NCI-H82 treated with DMSO at 0.1 percent for 48 hours (cell line): Measurements from ENCODE around the gene NPTXR.
A peak's percentile ranks its signal among the peaks of the same experiment; 100 is the strongest.

ENCODE experiments used
- DNase-seq: peaks from one replicate; lab custom pipeline; 2025; ENCODE audit not compliant: unreplicated experiment; lab: John Stamatoyannopoulos, UW

The NPTXR gene

DNA sequence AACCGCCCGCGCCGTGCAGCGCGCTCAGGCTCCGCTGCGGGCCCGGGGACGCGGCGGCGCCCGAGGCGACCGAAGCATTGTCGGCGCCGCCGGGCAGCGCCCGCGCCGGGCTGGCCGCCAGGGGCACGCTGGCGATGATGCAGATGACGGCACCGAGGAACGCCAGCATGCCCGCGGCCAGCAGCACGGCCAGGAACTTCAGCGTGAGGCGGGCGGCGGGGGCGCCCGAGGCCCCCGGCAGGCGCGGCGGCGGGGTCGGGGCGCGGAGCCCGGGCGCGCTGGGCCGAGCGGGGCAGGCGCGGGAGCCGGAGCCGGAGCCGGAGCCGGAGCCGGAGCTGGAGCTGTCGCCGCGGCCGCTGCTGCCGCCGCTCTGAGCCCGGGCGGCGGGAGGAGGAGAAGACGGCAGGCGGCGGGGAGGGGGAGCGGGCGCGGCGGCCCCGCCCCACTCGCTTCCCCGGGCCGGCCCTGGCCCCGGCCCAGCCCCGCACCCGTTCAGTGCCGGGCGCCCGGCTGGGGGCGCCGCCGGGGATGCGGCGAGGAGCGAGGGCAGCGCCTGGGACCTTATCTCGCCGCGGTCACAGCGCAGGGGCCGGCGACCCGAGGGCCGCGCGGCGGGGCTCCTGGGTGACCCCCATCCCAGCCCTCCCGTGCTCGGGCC is at the start of gene NPTXR:
Gene NPTXR (minus strand): TSS at position 372 of the 658 bp plus-strand sequence.
- no peak for DNase-seq

DNA sequence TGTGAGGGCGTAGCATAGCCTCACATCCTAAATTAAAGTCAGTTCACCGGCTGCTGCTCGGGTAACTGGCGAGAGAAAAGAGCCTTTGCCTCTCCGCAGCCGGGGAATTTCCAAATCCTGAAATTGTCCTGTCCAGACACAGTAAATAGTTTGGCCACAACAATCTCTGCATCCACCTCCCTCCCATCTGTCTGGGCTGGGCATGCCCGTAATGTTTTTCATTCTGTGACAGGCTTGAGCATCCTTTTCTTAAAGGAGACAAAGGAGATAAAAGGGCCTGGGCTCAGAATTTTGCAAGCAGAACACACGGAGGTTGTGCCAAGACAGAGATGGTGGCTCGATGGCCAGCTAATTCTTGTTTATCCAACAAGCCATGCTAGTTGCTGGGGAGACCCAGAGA is 47.4 kb upstream of the NPTXR start:
- no peak for DNase-seq

DNA sequence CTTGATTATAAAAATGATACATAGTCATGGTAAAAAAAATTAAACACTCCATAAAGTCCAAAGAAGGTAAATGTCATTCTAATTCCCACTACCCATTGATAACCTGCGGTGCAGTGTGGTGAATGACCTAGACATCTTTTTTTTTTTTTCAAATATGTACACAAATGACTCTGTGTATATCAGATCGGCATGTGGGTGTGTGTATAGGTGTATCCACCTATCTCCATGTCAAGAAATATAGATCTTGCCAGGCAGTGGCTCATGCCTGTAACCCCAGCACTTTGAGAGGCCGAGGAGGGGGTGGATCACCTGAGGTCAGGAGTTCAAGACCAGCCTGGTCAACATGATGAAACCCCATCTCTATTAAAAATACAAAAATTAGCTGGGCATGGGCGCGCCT is 46.5 kb upstream of the NPTXR start:
- no peak for DNase-seq

DNA sequence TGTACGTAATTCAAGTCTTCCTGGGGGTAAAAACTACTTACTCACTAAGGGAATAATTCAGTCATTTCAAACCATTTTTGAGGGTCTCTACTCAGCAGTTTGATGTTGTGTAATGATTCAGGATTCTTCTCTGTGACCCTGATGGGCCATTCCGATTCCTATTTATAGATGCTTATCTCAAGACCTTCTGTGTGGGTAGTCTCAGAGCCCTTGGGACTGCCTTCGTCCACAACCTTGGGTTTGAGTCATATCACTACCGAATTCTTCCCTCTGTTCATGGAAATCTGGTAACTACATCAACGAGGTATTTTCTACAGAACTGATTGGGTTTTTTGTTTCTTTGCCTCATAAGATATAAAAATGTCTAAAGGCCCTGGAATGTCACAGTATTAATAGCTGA is 42.5 kb upstream of the NPTXR start:
- no peak for DNase-seq

DNA sequence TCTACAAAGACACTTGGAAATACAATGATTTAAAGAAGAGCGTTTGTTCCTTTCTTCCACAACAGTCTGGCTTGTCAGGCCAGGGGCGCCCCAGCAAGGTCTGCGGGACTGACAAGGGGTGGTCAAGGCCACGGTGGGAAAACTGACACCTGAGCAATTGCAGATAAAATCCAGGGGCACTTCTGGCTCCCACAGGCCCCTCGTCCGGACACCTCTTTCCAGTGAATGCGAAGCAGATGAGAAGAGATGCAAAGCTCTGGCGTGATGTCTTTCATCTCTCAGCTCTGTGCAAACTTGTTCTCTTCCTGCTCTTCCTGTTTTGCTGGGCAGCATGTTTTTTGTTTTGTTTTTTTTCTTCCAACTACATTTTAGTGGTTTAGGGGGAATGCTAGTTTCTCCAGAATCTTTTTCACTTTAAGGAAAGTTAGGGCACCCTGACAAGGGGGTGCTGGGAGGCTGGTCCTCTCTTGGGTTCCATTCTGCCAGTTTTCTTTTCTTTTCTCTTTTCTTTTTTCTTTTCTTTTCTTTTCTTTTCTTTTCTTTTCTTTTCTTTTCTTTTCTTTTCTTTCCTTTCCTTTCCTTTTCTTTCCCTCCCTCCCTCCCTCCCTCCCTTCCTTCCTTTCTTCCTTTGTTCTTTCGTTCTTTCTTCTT is 39.3 kb upstream of the NPTXR start:
- DNase-seq, result no peak

DNA sequence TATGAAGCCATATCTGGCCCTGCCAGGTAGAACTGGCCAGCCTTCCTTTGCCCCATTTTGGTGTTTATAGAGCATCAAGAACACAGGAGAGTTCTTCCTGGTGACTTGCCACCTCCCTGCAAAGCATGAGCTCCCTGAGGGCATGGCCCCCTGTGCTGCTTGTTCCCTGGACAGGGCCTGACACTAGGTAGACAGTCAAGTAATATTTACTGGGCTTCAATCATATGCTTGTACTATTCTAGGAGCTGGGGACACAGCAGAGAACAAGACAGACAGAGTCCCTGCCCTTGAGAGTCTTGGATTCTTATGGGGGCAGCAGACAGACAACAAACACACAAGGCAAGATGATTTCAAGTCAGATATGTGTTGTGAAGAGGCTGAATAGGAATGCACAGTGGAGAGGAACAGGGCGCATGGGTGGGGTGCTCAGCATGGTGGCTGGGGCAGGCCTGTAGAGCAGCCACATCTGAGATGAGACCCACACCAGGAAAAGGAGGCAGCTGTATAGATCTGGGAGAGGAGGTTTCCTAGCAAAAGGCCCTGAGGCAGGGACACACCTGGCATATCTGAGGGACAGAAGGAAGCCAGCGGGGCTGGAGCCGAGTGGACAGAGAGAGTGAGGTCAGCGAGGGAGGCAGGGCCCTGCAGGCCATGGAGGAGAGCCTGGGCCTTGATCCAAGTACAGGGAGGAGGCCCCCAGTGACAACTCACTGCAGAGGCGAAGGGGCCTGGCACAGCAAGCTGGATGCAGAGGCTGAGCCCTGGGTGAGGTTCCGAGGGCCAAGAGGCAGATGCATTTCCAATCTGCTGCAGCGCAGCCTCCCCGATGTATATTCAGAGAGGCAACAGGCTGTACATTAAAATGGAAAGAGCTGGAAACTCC is 38.4 kb upstream of the NPTXR start:
- no peak for DNase-seq

DNA sequence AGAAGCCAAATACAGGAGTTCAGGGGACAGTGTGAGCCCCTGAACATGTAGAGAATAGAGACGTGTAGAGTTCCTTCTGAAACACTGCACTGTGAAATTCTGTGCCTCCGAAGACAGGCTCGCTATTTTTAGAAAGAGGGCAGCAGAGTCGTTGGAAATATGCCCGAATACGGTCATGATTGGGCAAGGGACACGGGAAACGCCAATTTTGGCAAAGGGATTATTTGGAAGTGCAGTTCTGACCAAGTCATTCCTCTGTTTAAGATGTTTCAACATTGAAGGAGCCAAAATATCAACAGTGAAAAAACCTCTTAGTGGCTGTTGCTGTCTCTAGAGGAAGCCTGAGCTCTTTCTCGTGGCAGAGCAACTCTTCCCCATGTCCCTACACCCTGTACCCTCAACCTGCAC is 37.6 kb upstream of the NPTXR start:
- DNase-seq, result no peak

DNA sequence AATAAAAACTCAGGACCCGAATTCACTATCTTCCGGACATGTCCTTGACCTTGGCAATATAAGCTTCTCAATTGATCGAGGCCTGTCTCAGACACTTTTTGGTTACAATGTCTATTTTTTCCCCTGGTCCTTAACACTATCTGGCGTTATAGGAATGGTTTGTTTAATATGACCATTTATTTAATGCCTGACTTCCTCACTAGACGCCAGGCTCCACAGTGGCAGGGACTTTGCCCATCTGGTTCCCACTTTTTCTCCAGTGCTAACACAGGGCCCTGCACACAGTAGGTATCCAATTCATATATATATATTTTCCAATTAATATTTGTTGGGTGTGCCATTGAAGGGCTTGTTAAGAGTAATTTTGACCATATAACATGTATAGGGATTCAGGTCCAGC is 36.1 kb upstream of the NPTXR start:
- DNase-seq, result no peak

DNA sequence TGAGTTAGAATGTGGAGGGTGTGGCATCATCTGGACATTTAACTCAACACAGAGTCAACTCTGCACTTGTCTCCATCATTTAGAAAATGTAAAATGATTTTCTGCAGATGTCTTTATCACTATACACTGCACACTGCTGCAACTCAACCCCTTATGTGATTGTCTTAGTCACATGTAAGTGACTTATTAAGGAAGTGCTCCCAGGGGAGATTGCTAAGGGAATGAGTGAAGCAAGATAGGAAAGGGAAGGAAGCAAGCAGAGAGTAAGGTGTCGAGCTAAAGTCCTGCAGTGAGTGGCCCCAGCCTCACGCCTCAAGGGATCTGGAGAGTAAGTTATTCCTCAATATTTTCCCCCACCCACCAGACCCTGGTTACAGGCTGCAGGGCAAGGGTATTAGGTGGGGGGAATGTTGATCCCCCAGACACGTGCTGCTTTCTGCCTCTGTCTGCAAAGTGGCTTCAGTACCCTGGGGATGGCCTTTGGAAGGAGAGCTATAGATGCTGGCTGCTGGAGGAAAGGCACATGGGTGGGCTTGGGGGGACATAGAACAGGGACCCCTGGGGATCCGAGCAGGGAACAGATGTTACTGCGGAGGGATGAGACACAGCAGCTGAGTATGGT is 35.4 kb upstream of the NPTXR start:
- DNase-seq, result no peak

DNA sequence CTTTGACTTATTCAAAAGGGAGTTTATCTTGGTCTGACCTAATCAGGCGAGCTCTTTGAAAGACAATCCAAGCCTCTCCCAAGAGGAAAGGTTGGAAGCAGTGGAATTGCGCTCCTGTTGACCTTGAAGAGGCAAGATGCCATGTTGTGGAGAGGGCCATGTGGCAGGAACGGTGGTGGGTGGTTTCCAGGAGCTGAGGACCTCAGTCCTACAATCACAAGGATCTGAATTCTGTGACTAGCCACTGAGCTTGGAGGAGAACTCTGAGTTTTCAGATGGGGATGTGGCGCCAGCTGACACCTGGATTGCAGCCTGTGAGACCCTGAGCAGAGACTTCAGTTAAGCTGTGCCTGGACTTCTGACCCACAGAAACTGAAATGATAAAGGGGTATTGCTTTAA is 34.2 kb upstream of the NPTXR start:
- no peak for DNase-seq

DNA sequence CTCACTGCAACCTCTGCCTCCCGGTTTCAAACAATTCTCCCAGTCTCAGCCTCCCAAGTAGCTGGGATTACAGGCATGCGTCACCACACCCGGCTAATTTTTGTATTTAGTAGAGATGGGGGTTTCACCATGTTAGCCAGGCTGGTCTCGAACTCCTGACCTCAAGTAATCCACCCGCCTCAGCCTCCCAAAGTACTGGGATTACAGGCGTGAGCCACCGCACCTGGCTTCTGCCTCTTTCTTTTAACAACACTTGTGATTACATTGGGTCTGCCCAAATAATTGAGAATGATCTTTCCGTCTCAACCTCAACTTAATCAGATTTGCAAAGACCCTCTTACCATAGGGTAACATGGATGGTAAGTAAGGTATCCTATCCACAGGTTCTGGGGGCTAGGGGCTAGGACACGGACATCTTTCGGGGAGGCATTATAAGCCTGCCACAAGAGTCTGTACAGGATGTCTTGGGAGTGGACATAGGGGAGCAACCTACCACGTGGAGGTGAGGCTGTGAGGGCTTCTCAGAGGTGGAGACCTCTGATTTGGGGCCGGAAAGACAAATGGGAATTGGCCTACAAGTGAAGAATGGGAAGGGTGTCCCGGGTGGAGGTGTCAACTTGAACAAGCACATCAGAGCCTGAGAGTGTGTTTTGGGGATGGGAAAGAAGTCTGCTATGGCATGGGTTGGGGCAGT is 30.8 kb upstream of the NPTXR start:
- DNase-seq, result no peak

DNA sequence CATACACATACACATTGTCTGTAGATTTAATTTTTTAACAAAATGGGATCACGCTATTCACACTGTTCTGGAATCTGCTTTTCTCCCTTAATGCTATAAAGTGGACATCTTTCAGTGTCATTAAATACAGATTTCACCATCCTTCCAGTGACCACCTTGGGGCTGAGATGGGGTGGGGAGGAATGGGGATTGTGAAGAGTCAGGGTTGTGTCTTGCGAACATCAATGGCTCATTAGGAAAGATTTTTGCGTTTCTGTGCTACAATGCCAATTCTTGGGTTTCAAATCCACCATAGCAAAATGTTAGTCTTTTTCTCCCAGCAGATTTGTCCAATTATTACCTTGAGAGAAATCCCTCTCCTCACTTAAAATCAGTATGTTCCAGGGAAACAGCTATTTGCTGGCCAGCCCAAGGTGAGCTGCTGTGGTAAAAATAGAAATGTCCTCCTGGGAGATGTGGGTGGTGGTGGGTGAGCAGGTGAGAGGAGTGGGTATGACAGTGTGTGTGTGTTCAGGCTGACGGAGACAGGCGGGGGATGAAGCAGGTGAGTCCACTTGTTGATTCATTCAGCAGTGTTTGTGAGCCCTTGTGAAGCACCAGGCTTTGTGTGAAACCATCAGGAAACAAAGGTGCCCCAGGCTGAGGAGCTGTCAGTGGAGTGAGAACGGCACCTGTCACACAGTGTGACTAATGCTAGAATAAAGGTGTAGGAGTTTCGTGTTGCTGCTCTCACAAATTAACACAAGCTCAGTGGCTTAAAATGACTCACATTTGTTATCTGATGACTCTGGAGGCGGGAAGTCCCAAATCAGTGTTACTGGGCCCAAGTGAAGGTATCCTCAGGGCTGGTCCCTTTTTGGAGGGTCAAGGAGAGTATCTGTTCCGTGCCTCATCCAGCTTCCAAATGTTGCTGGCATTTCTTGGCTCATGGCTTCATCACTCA is 29.9 kb upstream of the NPTXR start:
- DNase-seq, result no peak

DNA sequence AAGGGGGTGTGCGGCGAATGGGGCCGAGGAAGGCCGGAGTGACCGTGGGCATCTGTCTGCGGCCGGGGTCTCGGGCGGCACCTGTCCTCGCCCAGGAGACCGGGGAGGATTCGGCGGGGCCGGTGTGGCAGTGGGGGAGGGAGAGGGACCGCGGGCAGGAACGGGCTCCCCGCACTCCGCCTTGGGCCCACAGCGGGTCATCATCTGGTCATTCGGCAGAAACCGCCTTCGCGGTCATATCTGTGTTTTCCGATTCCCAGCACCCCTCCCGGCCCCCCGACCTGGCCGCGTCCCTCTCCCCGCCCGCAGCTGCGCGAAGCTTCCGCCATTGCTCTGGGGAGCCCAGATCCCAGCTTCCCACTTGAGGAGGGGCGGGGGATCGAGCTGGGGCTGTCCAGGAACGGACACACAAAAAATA is 29.0 kb upstream of the NPTXR start:
- no peak for DNase-seq

DNA sequence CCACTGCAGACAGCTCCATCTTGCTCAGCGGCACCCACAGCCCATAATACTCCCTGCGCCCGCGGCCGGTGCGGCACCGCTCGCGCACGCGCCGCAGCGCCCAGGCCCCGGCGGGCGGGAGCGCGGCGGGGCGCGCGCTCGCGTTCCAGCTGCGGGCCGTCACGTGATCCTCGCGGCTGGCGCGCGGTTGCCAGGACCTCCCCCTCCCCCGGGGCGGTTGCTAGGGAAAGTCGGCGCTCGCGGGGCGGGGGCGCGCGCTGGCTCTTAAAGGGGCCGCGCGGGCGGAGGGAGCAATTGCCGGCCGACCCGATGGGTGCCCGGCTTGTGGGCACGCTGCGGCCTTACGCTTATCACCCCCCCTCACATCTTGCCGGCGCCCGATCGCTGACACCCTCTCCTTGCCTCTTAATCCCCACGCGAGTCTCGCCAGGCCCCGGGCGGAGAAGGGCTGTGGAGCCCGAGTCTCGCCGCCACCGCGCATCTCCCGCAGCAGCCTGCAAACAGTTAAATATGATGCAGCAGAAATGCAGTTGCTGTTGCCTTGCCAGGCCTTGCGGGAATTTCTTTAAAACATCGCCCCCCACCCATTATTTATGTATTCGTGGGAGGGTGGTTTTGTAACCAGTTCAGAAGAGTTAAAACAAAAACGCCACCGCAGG is 28.5 kb upstream of the NPTXR start, which contains the start of gene CBX6:
Gene CBX6 (minus strand): TSS at position 45 of the 659 bp plus-strand sequence. CDS start 26 bp downstream, at position 19.
- DNase-seq, result peak; percentile 58

DNA sequence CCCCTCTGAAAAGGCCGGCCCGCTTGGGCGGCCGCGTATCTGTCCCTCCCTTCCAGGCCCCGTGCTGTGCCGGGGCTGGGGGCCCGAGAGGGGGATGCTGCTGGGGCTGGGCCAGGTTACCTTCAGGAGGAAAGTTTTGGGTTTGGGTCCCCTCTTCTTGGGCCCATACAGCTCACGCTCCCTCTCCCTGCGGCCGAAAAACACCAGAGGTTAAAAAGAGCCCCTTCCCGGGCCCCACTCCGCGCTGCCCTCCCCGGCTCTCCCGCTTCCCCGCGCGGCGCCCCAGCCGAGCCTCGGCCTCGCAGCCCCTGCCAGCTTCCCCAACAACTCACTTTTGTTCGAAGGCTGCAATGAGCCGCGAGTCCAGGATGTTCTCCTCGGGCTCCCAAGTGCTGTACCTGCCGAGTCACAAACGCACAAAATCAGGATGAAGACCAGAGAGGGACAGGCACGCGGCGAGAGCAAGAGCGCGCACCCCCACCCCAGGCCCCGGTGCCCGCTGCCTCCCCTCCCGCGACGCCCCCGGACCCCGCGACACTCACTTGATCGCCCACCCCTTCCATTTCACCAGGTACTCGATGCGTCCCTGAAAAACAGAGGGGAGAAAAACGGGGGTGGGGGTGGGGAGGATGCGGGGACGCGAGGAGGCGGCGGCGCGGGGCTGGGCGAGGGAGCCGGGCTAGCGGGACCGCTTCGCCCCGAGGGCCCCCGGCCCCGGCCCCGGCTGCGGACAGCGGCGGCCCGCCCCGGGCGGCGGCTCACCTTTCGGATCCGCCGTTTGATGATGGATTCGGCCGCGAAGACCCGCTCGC is 27.7 kb upstream of the NPTXR start:
- DNase-seq, result no peak

DNA sequence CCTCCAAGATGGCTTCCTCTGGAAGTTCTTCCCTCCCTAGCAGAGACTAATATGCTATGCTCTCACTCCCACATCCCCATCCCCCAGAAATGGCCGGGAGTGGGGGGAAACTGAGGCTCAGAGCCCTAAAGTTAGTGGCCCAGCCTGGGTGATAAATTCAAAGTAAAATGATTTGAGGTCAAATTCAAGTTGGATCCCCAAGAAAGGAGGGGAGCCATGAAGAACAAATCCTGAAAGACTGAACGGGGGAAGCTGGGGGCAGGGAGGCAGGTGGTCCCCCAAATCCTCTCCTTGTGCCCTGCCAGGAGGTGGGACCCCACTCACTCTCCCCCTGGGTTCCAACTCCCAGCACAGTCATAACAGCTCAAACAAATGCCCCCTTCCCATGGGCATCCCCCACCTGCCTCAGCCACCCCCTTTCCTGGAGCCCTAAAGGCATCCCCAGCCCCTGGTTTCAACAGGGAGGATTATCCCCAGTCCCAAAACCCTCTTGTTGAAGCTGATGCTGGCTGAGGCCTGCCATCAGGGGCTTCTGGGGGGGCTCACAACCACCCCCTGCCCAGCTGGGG is 27.0 kb upstream of the NPTXR start:
- no peak for DNase-seq

DNA sequence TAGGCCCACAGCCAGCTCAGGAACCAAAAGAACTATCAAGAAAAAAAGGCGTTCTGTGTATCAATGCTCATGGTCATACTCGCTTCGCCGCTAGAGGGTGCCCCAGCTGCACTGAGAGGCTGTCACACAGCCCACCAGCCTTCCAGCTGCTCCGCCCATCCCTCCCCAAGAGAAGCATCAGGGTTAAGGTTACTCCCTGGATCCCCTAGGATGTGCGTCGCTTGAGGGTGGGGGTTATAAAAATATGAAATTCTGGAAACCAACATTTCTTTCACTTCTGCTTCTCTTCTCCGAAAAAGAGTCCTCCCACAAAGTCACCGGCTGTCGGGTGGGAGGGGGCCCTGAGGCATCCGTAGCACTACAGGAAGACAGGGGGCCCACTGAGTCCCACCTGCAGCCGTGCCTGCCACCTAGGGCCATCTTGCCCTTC is 26.5 kb upstream of the NPTXR start:
- peak; percentile 53 for DNase-seq

DNA sequence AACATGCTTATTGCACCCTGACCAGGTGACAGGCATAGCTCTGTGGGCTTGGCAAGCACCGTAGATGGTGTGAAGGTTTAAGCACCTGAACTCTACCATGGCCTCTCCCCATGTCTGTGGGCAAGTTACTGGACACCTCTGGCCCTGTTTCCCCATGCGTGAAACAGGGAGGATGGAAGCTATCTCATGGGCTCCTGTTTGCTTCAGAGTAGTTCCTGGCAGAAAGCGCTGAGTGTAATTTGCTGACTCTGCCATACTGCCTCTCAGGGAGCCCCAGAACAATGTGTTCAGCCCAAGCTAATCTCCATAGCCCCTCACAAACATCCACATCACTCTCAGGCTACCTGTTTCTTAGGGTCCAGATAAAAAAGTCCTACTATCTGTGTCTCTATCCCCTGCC is 25.8 kb upstream of the NPTXR start:
- DNase-seq, result no peak
